ENCODE measurements around the gene GRIN2D.
"Not testable (repeated sequence)": the region's sequence is repeated elsewhere in the genome, so short reads cannot be mapped to it uniquely, and the experiment has no call there.

Gene GRIN2D

GRCh38 chr19:48381178-48381950 lies 12.1 kb upstream of the GRIN2D start:
- no peak overlapping the region for H3K27ac ChIP-seq
- H3K36me3 ChIP-seq = peaks cover 54 to 65% (median 59%) of the 10 kb centered on the region in 11 experiments
- no peak overlapping the region for H3K4me2 ChIP-seq
- peaks cover 0 to 24% (median 0%) of the 10 kb centered on the region in 11 experiments; a peak in 5 of 22 replicates for H4K20me1 ChIP-seq
- no peak for TF ChIP-seq Cebpa-rat (IDR thresholded peaks at IDR 0.05)
- no peaks in the 10 kb centered on the region for H3K27me3 ChIP-seq
- H3K4me1 ChIP-seq = peaks cover 19 to 42% (median 30%) of the 10 kb centered on the region in 10 experiments
- H3K9me3 ChIP-seq (replicated peaks in 1 of 11) = no peaks in the 10 kb centered on the region
- no peak overlapping the region; a peak in 1 of 22 replicates for H3K9ac ChIP-seq
- H3K4me3 ChIP-seq = no peak overlapping the region

GRCh38 chr19:48382286-48382685 lies 11.2 kb upstream of the GRIN2D start:
- H3K9ac ChIP-seq = no peak overlapping the region
- no peak overlapping the region for H3K27ac ChIP-seq
- peaks cover 64 to 74% (median 68%) of the 10 kb centered on the region in 11 experiments for H3K36me3 ChIP-seq
- H3K4me2 ChIP-seq = no peak overlapping the region
- peaks cover 11 to 34% (median 20%) of the 10 kb centered on the region in 10 experiments for H3K4me1 ChIP-seq
- no peak for TF ChIP-seq Cebpa-rat (IDR thresholded peaks at IDR 0.05)
- peaks cover 0 to 33% (median 4%) of the 10 kb centered on the region in 11 experiments; a peak in 7 of 22 replicates for H4K20me1 ChIP-seq
- no peak overlapping the region for H3K4me3 ChIP-seq
- H3K9me3 ChIP-seq (replicated peaks in 1 of 11) = no peaks in the 10 kb centered on the region
- H3K27me3 ChIP-seq = no peaks in the 10 kb centered on the region

GRCh38 chr19:48385461-48386087 lies 7.9 kb upstream of the GRIN2D start:
- peaks cover 86 to 90% (median 89%) of the 10 kb centered on the region in 11 experiments for H3K36me3 ChIP-seq
- TF ChIP-seq Cebpa-rat (IDR thresholded peaks at IDR 0.05) = no peak

GRCh38 chr19:48386981-48387380 lies 6.5 kb upstream of the GRIN2D start:
- no peak overlapping the region for H3K27ac ChIP-seq
- H3K36me3 ChIP-seq = peaks cover 74 to 76% (median 75%) of the 10 kb centered on the region in 11 experiments
- peaks cover 10 to 27% (median 18%) of the 10 kb centered on the region in 10 experiments; a peak in 18 of 20 replicates for H3K4me1 ChIP-seq
- no peak for TF ChIP-seq Cebpa-rat (IDR thresholded peaks at IDR 0.05)
- no peaks in the 10 kb centered on the region for H3K27me3 ChIP-seq
- H3K9me3 ChIP-seq (replicated peaks in 1 of 11) = no peaks in the 10 kb centered on the region
- H3K4me3 ChIP-seq = no peak overlapping the region
- H3K9ac ChIP-seq = no peak overlapping the region; a peak in 2 of 22 replicates
- H4K20me1 ChIP-seq = peaks cover 0 to 45% (median 6%) of the 10 kb centered on the region in 11 experiments; a peak in 10 of 22 replicates
- H3K4me2 ChIP-seq = no peak overlapping the region

More at GRCh38 chr19:48385461-48386087, 7.9 kb upstream of the GRIN2D start:
- no peak overlapping the region for H3K4me2 ChIP-seq
- H3K27me3 ChIP-seq = no peaks in the 10 kb centered on the region
- H3K9me3 ChIP-seq (replicated peaks in 1 of 11) = no peaks in the 10 kb centered on the region
- H3K4me3 ChIP-seq = no peak overlapping the region
- H3K27ac ChIP-seq = no peak overlapping the region
- peak overlapping the region in 1 of 11 experiments; percentile 15; a peak in 2 of 22 replicates for H3K9ac ChIP-seq
- H3K4me1 ChIP-seq = peaks cover 8 to 24% (median 14%) of the 10 kb centered on the region in 10 experiments; a peak in 16 of 20 replicates
- H4K20me1 ChIP-seq = peaks cover 0 to 45% (median 6%) of the 10 kb centered on the region in 11 experiments; a peak in 10 of 22 replicates

- Histone ChIP-seq H3K4me3 (peak overlapping the region; percentile 72 to 96 (median 88)), H3K4me2 (peak overlapping the region; percentile 74 to 98 (median 94)), H3K27me3 (peaks cover 23 to 31% (median 30%) of the 10 kb centered on the region in 11 experiments), H3K27ac (peak overlapping the region; percentile 92 to 98 (median 96)), H3K9ac (peak overlapping the region; percentile 91 to 100 (median 98)), H3K4me1 (peaks cover 28 to 51% (median 46%) of the 10 kb centered on the region in 10 experiments), H3K36me3 (peaks cover 40 to 41% (median 40%) of the 10 kb centered on the region in 11 experiments), H3K9me3 (replicated peaks in 1 of 11) (no peaks in the 10 kb centered on the region), H4K20me1 (peaks cover 0 to 24% (median 6%) of the 10 kb centered on the region in 11 experiments; a peak in 10 of 22 replicates)
- no peak for TF ChIP-seq Cebpa-rat (IDR thresholded peaks at IDR 0.05)
Measured at GRCh38 chr19:48390188-48391099, 3.0 kb upstream of the GRIN2D start.

- Histone ChIP-seq H3K36me3 (peaks cover 31 to 32% (median 31%) of the 10 kb centered on the region in 11 experiments), H3K27me3 (peaks cover 32 to 41% (median 39%) of the 10 kb centered on the region in 11 experiments), H4K20me1 (peaks cover 0 to 26% (median 6%) of the 10 kb centered on the region in 11 experiments; a peak in 10 of 22 replicates), H3K4me1 (peaks cover 28 to 60% (median 55%) of the 10 kb centered on the region in 10 experiments), H3K9ac (peak within 1 kb of the TSS; percentile 91 to 100 (median 98)), H3K9me3 (replicated peaks in 1 of 11) (no peaks in the 10 kb centered on the region), H3K27ac (peak within 1 kb of the TSS; percentile 92 to 98 (median 96)), H3K4me3 (peak within 1 kb of the TSS; percentile 72 to 96 (median 88)), H3K4me2 (peak within 1 kb of the TSS; percentile 74 to 99 (median 96))
- TF ChIP-seq Cebpa-rat (IDR thresholded peaks at IDR 0.05) = no peak
Measured at GRCh38 chr19:48391100-48392005, 2.1 kb upstream of the GRIN2D start, which contains the start of gene KDELR1. KDELR1 (minus strand) TSS chr19:48391551; CDS start chr19:48391358, 193 bp downstream.

GRCh38 chr19:48392006-48392344 lies 1.5 kb upstream of the GRIN2D start:
- Histone ChIP-seq H3K4me1 (peaks cover 28 to 66% (median 61%) of the 10 kb centered on the region in 10 experiments), H3K9ac (peak overlapping the region in 7 of 11 experiments; percentile 91 to 100 (median 98); a peak in 6 of 22 replicates), H3K36me3 (peaks cover 25 to 26% (median 25%) of the 10 kb centered on the region in 11 experiments), H3K27me3 (peaks cover 38 to 47% (median 45%) of the 10 kb centered on the region in 11 experiments), H3K4me3 (peak overlapping the region in 1 of 10 experiments; percentile 88; a peak in 2 of 20 replicates), H4K20me1 (peaks cover 0 to 23% (median 6%) of the 10 kb centered on the region in 11 experiments; a peak in 10 of 22 replicates), H3K27ac (peak overlapping the region in 2 of 11 experiments; percentile 94 to 97; a peak in 2 of 22 replicates), H3K4me2 (peak overlapping the region; percentile 40 to 99 (median 93); a peak in 19 of 22 replicates)
- H3K9me3 ChIP-seq (replicated peaks in 1 of 11) = not testable (repeated sequence)

Data from BLaER1 treated with 17β-estradiol and CSF1 and Interleukin-3, amounts not matched to agents 10 nM and 100 nM (cell line).